ENCODE data around the gene HOXD10.

- TF ChIP-seq CTCF (IDR thresholded peaks at IDR 0.05) (no peak), POLR2A (IDR thresholded peaks at IDR 0.05) (no peak)
Observed at GRCh38 chr2:176093898-176094249, 22.7 kb upstream of the HOXD10 start.
